Liver (tissue), 9 donors: ENCODE data around the gene BCHE. TPM values are rescaled to one million over a fixed set of nuclear protein-coding genes. Genes with fewer than 3 reads are reported as not detected.

Source experiments
- DNase-seq: peaks from one replicate; pipeline ENCODE4 v3.0.0-alpha.2; 2017; ENCODE audit warnings: low spot score
- H3K27ac ChIP-seq, 2 donors: one replicate each; pipeline ENCODE4 v1.7.0; 2013; ENCODE audit warnings: inconsistent platforms in 2 of 2, low read length in 2 of 2, control low read depth in 1 of 2, low read depth in 1 of 2, mild to moderate bottlenecking in 1 of 2
- H3K27me3 ChIP-seq, 4 donors: one replicate each; pipeline versions ENCODE4 v1.6.1 to v1.7.0; 2013; ENCODE audit warnings: low read length in 3 of 4, inconsistent platforms in 1 of 4, mild to moderate bottlenecking in 1 of 4, moderate library complexity in 1 of 4; ENCODE audit not compliant: control insufficient read depth in 4 of 4, insufficient read depth in 4 of 4
- H3K36me3 ChIP-seq, 4 donors: one replicate each; pipeline versions ENCODE4 v1.6.1 to v1.7.0; 2013; ENCODE audit warnings: low read length in 3 of 4, mild to moderate bottlenecking in 3 of 4, low read depth in 1 of 4, moderate library complexity in 1 of 4; ENCODE audit not compliant: control insufficient read depth in 4 of 4, insufficient read depth in 3 of 4
- H3K4me1 ChIP-seq, 4 donors: one replicate each; pipeline versions ENCODE4 v1.6.1 to v1.7.0; 2013; ENCODE audit warnings: low read length in 3 of 4, mild to moderate bottlenecking in 3 of 4, moderate library complexity in 1 of 4; ENCODE audit not compliant: control insufficient read depth in 4 of 4, insufficient read depth in 4 of 4
- H3K4me3 ChIP-seq, 3 donors: one replicate each; pipeline versions ENCODE4 v1.6.1 to v1.7.0; 2013; ENCODE audit warnings: low read length in 3 of 3, control low read depth in 1 of 3, low read depth in 1 of 3, mild to moderate bottlenecking in 1 of 3
- H3K9ac ChIP-seq, 2 donors: one replicate each; pipeline ENCODE4 v1.7.0; 2013; ENCODE audit warnings: low read length in 2 of 2, mild to moderate bottlenecking in 2 of 2, moderate library complexity in 2 of 2, control low read depth in 1 of 2, low read depth in 1 of 2
- H3K9me3 ChIP-seq, 4 donors: one replicate each; pipeline versions ENCODE4 v1.6.1 to v1.7.0; 2013; ENCODE audit warnings: low read length in 3 of 4; ENCODE audit not compliant: control insufficient read depth in 4 of 4
- ATF3 ChIP-seq: IDR thresholded peaks from 2 replicates; pipeline ENCODE4 v1.6.1; 2016; ENCODE audit warnings: antibody characterized with exemption
- CTCF ChIP-seq: fragments of 150-350 bp; IDR thresholded peaks from 2 replicates; pipeline ENCODE4 v1.5.1; 2017; ENCODE audit warnings: improper control_type of control experiment, low read depth, low read length; ENCODE audit not compliant: missing input control
- FOXA1 ChIP-seq: IDR thresholded peaks from 2 replicates; pipeline ENCODE4 v1.6.1; 2016; ENCODE audit warnings: antibody characterized with exemption
- FOXA2 ChIP-seq: IDR thresholded peaks from 2 replicates; pipeline ENCODE4 v1.6.1; 2016; ENCODE audit warnings: antibody characterized with exemption
- GABPA ChIP-seq, 2 donors: IDR thresholded peaks in 1 of 2; conservative IDR thresholded peaks in 1 of 2; 2 replicates each; pipeline ENCODE4 v1.6.1; 2016; ENCODE audit warnings: antibody characterized with exemption in 2 of 2, mild to moderate bottlenecking in 1 of 2, moderate library complexity in 1 of 2
- HNF4A ChIP-seq, 2 donors: conservative IDR thresholded peaks; 2 replicates each; pipeline ENCODE4 v1.6.1; 2016; ENCODE audit warnings: antibody characterized with exemption in 2 of 2, mild to moderate bottlenecking in 2 of 2
- JUND ChIP-seq, 2 donors: IDR thresholded peaks; 2 replicates each; pipeline ENCODE4 v1.6.1; 2016; ENCODE audit warnings: antibody characterized with exemption in 2 of 2
- MAX ChIP-seq: IDR thresholded peaks from 2 replicates; pipeline ENCODE4 v1.6.1; 2016; ENCODE audit warnings: antibody characterized with exemption
- NR2F2 ChIP-seq: IDR thresholded peaks from 2 replicates; pipeline ENCODE4 v1.6.1; 2016; ENCODE audit warnings: antibody characterized with exemption
- RAD21 ChIP-seq, 2 donors: IDR thresholded peaks; 2 replicates each; pipeline ENCODE4 v1.6.1; 2016; ENCODE audit warnings: antibody characterized with exemption in 2 of 2, mild to moderate bottlenecking in 2 of 2
- REST ChIP-seq: IDR thresholded peaks from 2 replicates; pipeline ENCODE4 v1.6.1; 2016; ENCODE audit warnings: antibody characterized with exemption, mild to moderate bottlenecking
- RXRA ChIP-seq, 2 donors: IDR thresholded peaks; 2 replicates each; pipeline ENCODE4 v1.6.1; 2017 to 2018; ENCODE audit warnings: antibody characterized with exemption in 2 of 2, mild to moderate bottlenecking in 1 of 2
- SP1 ChIP-seq: IDR thresholded peaks from 2 replicates; pipeline ENCODE4 v1.6.1; 2018; ENCODE audit warnings: antibody characterized with exemption, mild to moderate bottlenecking
- TAF1 ChIP-seq: conservative IDR thresholded peaks from 2 replicates; pipeline ENCODE4 v1.6.1; 2016; ENCODE audit warnings: antibody characterized with exemption, mild to moderate bottlenecking
- YY1 ChIP-seq: IDR thresholded peaks from 2 replicates; pipeline ENCODE4 v1.6.1; 2016; ENCODE audit warnings: antibody characterized with exemption, mild to moderate bottlenecking
- ZBTB33 ChIP-seq: IDR thresholded peaks from 2 replicates; pipeline ENCODE4 v1.6.1; 2016; ENCODE audit warnings: antibody characterized with exemption
- WGBS: extraction: QIAGEN DNeasy Blood & Tissue Kit; methylation state at CpG from one replicate; pipeline ENCODE4 v1.1.7; 2013; 5-methylcytosine and 5-hydroxymethylcytosine counted together
- polyA plus RNA-seq, 2 donors: library from polyadenylated mRNA; stranded (reverse) in 1 of 2; unstranded in 1 of 2; fragments of 200-250 nt in 1 of 2; fragments of >200 nt in 1 of 2; fragmentation: Nextera tagmentation in 1 of 2; extraction: Ambion mirVana in 1 of 2; gene quantifications; one replicate each; pipeline versions ENCODE4 v1.2.1 to v1.2.3, GENCODE V29; 2013 to 2015
- total RNA-seq, 2 donors: library from RNA; depleted of rRNA; stranded (reverse); fragments of >200 nt; gene quantifications; one replicate each; pipeline ENCODE4 v1.2.3, GENCODE V29; 2014
- donor health status: healthy.
- donor health status: healthy.
- donor health status: healthy.
- donor health status: healthy.
- donor health status: healthy.

The BCHE gene
- total and polyA plus RNA-seq, 4 donors, result 18.4 to 46.8 (median 35.6) TPM

- H3K36me3 ChIP-seq, result no peaks in the 10 kb centered on the region
- H3K4me3 ChIP-seq, result no peak overlapping the region
- no peak overlapping the region for H3K9ac ChIP-seq
- no peaks in the 10 kb centered on the region for H3K27me3 ChIP-seq
- H3K4me1 ChIP-seq, result peaks cover 1 to 17% (median 6%) of the 10 kb centered on the region in 4 donors
- DNase-seq, result no peak
- H3K27ac ChIP-seq, result no peak overlapping the region
- TF ChIP-seq ATF3, result no peak
- no peak for TF ChIP-seq HNF4A (conservative IDR thresholded peaks at IDR 0.05)
- TF ChIP-seq TAF1, result no peak
- no peak for TF ChIP-seq JUND (IDR thresholded peaks at IDR 0.05)
- TF ChIP-seq ZBTB33, result no peak
- TF ChIP-seq FOXA1, result no peak
- TF ChIP-seq SP1, result no peak
- no peak for TF ChIP-seq RAD21 (IDR thresholded peaks at IDR 0.05)
- TF ChIP-seq YY1, result no peak
- no peak for TF ChIP-seq NR2F2
- TF ChIP-seq MAX, result no peak
- TF ChIP-seq GABPA (IDR thresholded peaks at IDR 0.05 in 1 of 2, conservative IDR thresholded peaks at IDR 0.05 in 1 of 2), result no peak
- TF ChIP-seq RXRA (IDR thresholded peaks at IDR 0.05), result no peak
- TF ChIP-seq FOXA2, result no peak
- TF ChIP-seq CTCF, result no peak
- H3K9me3 ChIP-seq, result no peaks in the 10 kb centered on the region
- 43% methylated on average over 2 of the region's 2 CpGs for WGBS
Observed at GRCh38 chr3:165796701-165797100, 40.5 kb downstream of the BCHE start.

GRCh38 chr3:165788531-165788930, 48.7 kb downstream of the BCHE start:
- H3K4me1 ChIP-seq, result peaks cover 1 to 15% (median 5%) of the 10 kb centered on the region in 4 donors
- WGBS, result 65% methylated on average over 4 of the region's 4 CpGs
- no peak overlapping the region for H3K9ac ChIP-seq
- TF ChIP-seq HNF4A (conservative IDR thresholded peaks at IDR 0.05) (peak in 1 of 2 donors; percentile 17), YY1 (peak; percentile 16), FOXA1 (no peak)
- peaks cover 0 to 2% (median under 1%) of the 10 kb centered on the region in 4 donors for H3K36me3 ChIP-seq
- H3K4me3 ChIP-seq, result no peak overlapping the region
- no peak overlapping the region for H3K27ac ChIP-seq
- DNase-seq, result no peak
- H3K27me3 ChIP-seq, result no peaks in the 10 kb centered on the region
- H3K9me3 ChIP-seq, result no peaks in the 10 kb centered on the region

- H3K27me3 ChIP-seq, result no peaks in the 10 kb centered on the region
- peak overlapping the region in 1 of 2 donors; percentile 14 for H3K9ac ChIP-seq
- peak overlapping the region in 1 of 3 donors; percentile 12 for H3K4me3 ChIP-seq
- H3K27ac ChIP-seq, result peak overlapping the region in 1 of 2 donors; percentile 25
- H3K4me1 ChIP-seq, result peaks cover 1 to 24% (median 12%) of the 10 kb centered on the region in 4 donors
- WGBS, result 44% methylated on average over 4 of the region's 4 CpGs
- H3K36me3 ChIP-seq, result peaks cover 0 to 2% (median 0%) of the 10 kb centered on the region in 4 donors
- no peak for TF ChIP-seq GABPA (IDR thresholded peaks at IDR 0.05 in 1 of 2, conservative IDR thresholded peaks at IDR 0.05 in 1 of 2)
- TF ChIP-seq HNF4A (conservative IDR thresholded peaks at IDR 0.05), result peak in 1 of 2 donors; percentile 12
- TF ChIP-seq YY1, result peak; percentile 33
- peak; percentile 70 for TF ChIP-seq FOXA2
- TF ChIP-seq MAX, result peak; percentile 18
- no peak for TF ChIP-seq SP1
- TF ChIP-seq REST, result no peak
- TF ChIP-seq ZBTB33, result no peak
- TF ChIP-seq JUND (IDR thresholded peaks at IDR 0.05), result peak in 1 of 2 donors; percentile 18
- no peaks in the 10 kb centered on the region for H3K9me3 ChIP-seq
- DNase-seq, result no peak
Observed at GRCh38 chr3:165786013-165786412, 51.2 kb downstream of the BCHE start.
